Left lung (tissue), 10 donors: Measurements from ENCODE around the gene SPSB2. TPM values are rescaled to one million over a fixed set of nuclear protein-coding genes. Genes with fewer than 3 reads are reported as not detected.
A peak's percentile ranks its signal among the peaks of the same experiment; 100 is the strongest.

Experiments
- ATAC-seq: fragments of 200-7000 bp; cut with Tn5 transposase; one replicate; pipeline ENCODE4 v1.9.1; 2020; ENCODE audit warnings: moderate library complexity
- DNase-seq, 4 donors: peaks; one replicate each; pipeline ENCODE4 v3.0.0-alpha.2; 2013 to 2020
- H3K27ac ChIP-seq, 2 donors: fragments of 200-600 bp; sonication (generic) in 1 of 2; one replicate each; pipeline versions ENCODE4 v1.5.0 to v1.8.0; 2020 to 2021
- H3K27me3 ChIP-seq, 2 donors: fragments of 200-600 bp; sonication (generic) in 1 of 2; one replicate each; pipeline versions ENCODE4 v1.5.0 to v1.8.0; 2020 to 2021
- H3K36me3 ChIP-seq, 2 donors: fragments of 200-600 bp; sonication (generic) in 1 of 2; one replicate each; pipeline versions ENCODE4 v1.5.0 to v1.8.0; 2020 to 2021
- H3K4me1 ChIP-seq, 2 donors: fragments of 200-600 bp; one replicate each; pipeline ENCODE4 v1.8.0; 2021
- H3K4me3 ChIP-seq, 2 donors: fragments of 200-600 bp; sonication (generic) in 1 of 2; one replicate each; pipeline versions ENCODE4 v1.5.0 to v1.8.0; 2020 to 2021; ENCODE audit warnings: mild to moderate bottlenecking in 1 of 2
- H3K9me3 ChIP-seq, 2 donors: fragments of 200-600 bp; sonication (generic) in 1 of 2; one replicate each; pipeline versions ENCODE4 v1.5.0 to v1.8.0; 2020 to 2021
- CTCF ChIP-seq, 2 donors: fragments of 200-600 bp; sonication (generic) in 1 of 2; IDR thresholded peaks; one replicate each; pipeline versions ENCODE4 v1.5.0 to v1.8.0; 2021; ENCODE audit warnings: antibody characterized with exemption in 2 of 2
- intact Hi-C, 2 donors: fragments of 100-400 bp; cut with DNase I; formaldehyde crosslinking; loops; one replicate each; pipeline versions ENCODE4 v1.11.2 to v1.14.2; 2022
- polyA plus RNA-seq, 6 donors: library from polyadenylated mRNA; unstranded; fragments of 120-200 nt; gene quantifications; one replicate each; pipeline ENCODE4 v1.2.1, GENCODE V29; 2013; ENCODE audit not compliant: insufficient read length in 6 of 6
- total RNA-seq, 2 donors: library from RNA; stranded (reverse); fragmentation: NEBNext Ultra II Directional; extraction: Animal tissue kit (Norgen Biotek cat#: 25700); gene quantifications; one replicate each; pipeline ENCODE4 v1.2.1, GENCODE V29; 2021
- donor health status: DM: no; HTN: yes; CAD: no.
- donor health status: DM: no; HTN: no; CAD: no.

SPSB2 gene
- total and polyA plus RNA-seq, 8 donors: 3.4 to 27.1 (median 8.4) TPM

- DNase-seq (no peak), ATAC-seq (no peak)
- Histone ChIP-seq H3K27ac (no peak overlapping the region), H3K9me3 (no peaks in the 10 kb centered on the region), H3K4me1 (peaks cover 11 to 24% of the 10 kb centered on the region in 2 donors), H3K36me3 (peaks cover 0 to 53% of the 10 kb centered on the region in 2 donors), H3K4me3 (no peak overlapping the region), H3K27me3 (no peaks in the 10 kb centered on the region)
- intact Hi-C loops: no loop called here
- TF ChIP-seq CTCF (IDR thresholded peaks at IDR 0.05): no peak
Observed at GRCh38 chr12:6855322-6855721, 17.8 kb downstream of the SPSB2 start.

- intact Hi-C loops: no loop called here
- no peaks in the 10 kb centered on the region for H3K9me3 ChIP-seq
- no peaks in the 10 kb centered on the region for H3K27me3 ChIP-seq
- ATAC-seq: no peak
- peaks cover 11 to 29% of the 10 kb centered on the region in 2 donors for H3K4me1 ChIP-seq
- no peak for DNase-seq
- no peak overlapping the region for H3K4me3 ChIP-seq
- no peak for TF ChIP-seq CTCF (IDR thresholded peaks at IDR 0.05)
- peaks cover 0 to 40% of the 10 kb centered on the region in 2 donors for H3K36me3 ChIP-seq
- H3K27ac ChIP-seq: no peak overlapping the region
Observed at GRCh38 chr12:6854036-6854435, 19.1 kb downstream of the SPSB2 start.

- no peaks in the 10 kb centered on the region for H3K9me3 ChIP-seq
- peaks cover 11 to 29% of the 10 kb centered on the region in 2 donors for H3K4me1 ChIP-seq
- ATAC-seq (no peak), DNase-seq (no peak)
- intact Hi-C loops: no loop called here
- peaks cover 0 to 36% of the 10 kb centered on the region in 2 donors for H3K36me3 ChIP-seq
- H3K4me3 ChIP-seq: peak overlapping the region in 1 of 2 donors; percentile 62
- no peaks in the 10 kb centered on the region for H3K27me3 ChIP-seq
- H3K27ac ChIP-seq: peak overlapping the region; percentile 95 to 96
- no peak for TF ChIP-seq CTCF (IDR thresholded peaks at IDR 0.05)
Observed at GRCh38 chr12:6853626-6854025, 19.5 kb downstream of the SPSB2 start.

- Histone ChIP-seq H3K27me3 (no peaks in the 10 kb centered on the region), H3K9me3 (no peaks in the 10 kb centered on the region), H3K27ac (peak overlapping the region; percentile 95 to 96), H3K4me3 (peak overlapping the region; percentile 55 to 62), H3K36me3 (peaks cover 0 to 28% of the 10 kb centered on the region in 2 donors), H3K4me1 (peaks cover 11 to 29% of the 10 kb centered on the region in 2 donors)
- no peak for TF ChIP-seq CTCF (IDR thresholded peaks at IDR 0.05)
- no peak for ATAC-seq
- DNase-seq: peak in 1 of 4 donors; percentile 55
- intact Hi-C loops: no loop called here
Observed at GRCh38 chr12:6852651-6853354, 20.3 kb downstream of the SPSB2 start.

GRCh38 chr12:6851921-6852650 is 21.0 kb downstream of the SPSB2 start, which contains the start of gene USP5:
USP5 (plus strand) TSS chr12:6852150; CDS start chr12:6852180, 30 bp downstream.
- H3K27me3 ChIP-seq: no peaks in the 10 kb centered on the region
- H3K4me1 ChIP-seq: peaks cover 11 to 29% of the 10 kb centered on the region in 2 donors
- ATAC-seq (peak; percentile 89), DNase-seq (peak; percentile 99 to 100 (median 100))
- H3K27ac ChIP-seq: peak within 1 kb of the TSS; percentile 95 to 96
- no peaks in the 10 kb centered on the region for H3K9me3 ChIP-seq
- H3K4me3 ChIP-seq: peak within 1 kb of the TSS; percentile 55 to 62
- intact Hi-C loops: no loop called here
- TF ChIP-seq CTCF (IDR thresholded peaks at IDR 0.05): peak in 1 of 2 donors; percentile 22
- peaks cover 0 to 21% of the 10 kb centered on the region in 2 donors for H3K36me3 ChIP-seq
